ENCODE results near the gene KDM2A.
"Not testable (repeated sequence)": the region's sequence is repeated elsewhere in the genome, so short reads cannot be mapped to it uniquely, and the experiment has no call there.

Gene KDM2A

GRCh38 chr11:67168911-67169310 lies 49.8 kb downstream of the KDM2A start:
- H3K4ac ChIP-seq (ENCODE audit: low read depth, low read length); H3K27ac ChIP-seq (ENCODE audit: low read depth, low read length); H3K23ac ChIP-seq (ENCODE audit: low read length); H3K9ac ChIP-seq (ENCODE audit: low read length); H4K5ac ChIP-seq (ENCODE audit: low read length); H3K4me1 ChIP-seq (ENCODE audit: control insufficient read depth, low read depth, low read length); H4K8ac ChIP-seq (ENCODE audit: low read depth, low read length); H3K18ac ChIP-seq (ENCODE audit: low read length); H2BK5ac ChIP-seq (ENCODE audit: low read length); H3K36me3 ChIP-seq (ENCODE audit: control insufficient read depth, insufficient read depth, low read length); DNase-seq; H2AK5ac ChIP-seq (ENCODE audit: low read length); H3K79me1 ChIP-seq (ENCODE audit: low read length); H3K27me3 ChIP-seq (ENCODE audit: insufficient read depth, low read length, poor library complexity); H2BK15ac ChIP-seq (replicated peaks; ENCODE audit: low read depth); H2BK120ac ChIP-seq (ENCODE audit: low read depth, low read length); H3K4me3 ChIP-seq (ENCODE audit: low read length); H3K56ac ChIP-seq (ENCODE audit: low read length); H3K4me2 ChIP-seq (ENCODE audit: low read length): not testable (repeated sequence)
- no CpG with 5 or more reads among the region's 9 CpGs for WGBS (ENCODE audit: extremely low coverage, insufficient coverage, low lambda C conversion rate)
- H3K79me2 ChIP-seq (ENCODE audit: control insufficient read depth, insufficient read depth, low read length), result peaks cover 20% of the 10 kb centered on the region

GRCh38 chr11:67174311-67174710 lies 55.2 kb downstream of the KDM2A start:
- Histone ChIP-seq H3K4me2 (ENCODE audit: low read length) (no peak overlapping the region), H3K56ac (ENCODE audit: low read length) (no peak overlapping the region), H3K4me1 (ENCODE audit: control insufficient read depth, low read depth, low read length) (no peaks in the 10 kb centered on the region), H3K9ac (ENCODE audit: low read length) (no peak overlapping the region), H3K4ac (ENCODE audit: low read depth, low read length) (no peak overlapping the region), H3K27ac (ENCODE audit: low read depth, low read length) (no peak overlapping the region), H3K18ac (ENCODE audit: low read length) (no peak overlapping the region), H3K4me3 (ENCODE audit: low read length) (no peak overlapping the region), H2AK5ac (ENCODE audit: low read length) (no peak overlapping the region), H3K23ac (ENCODE audit: low read length) (no peak overlapping the region), H2BK15ac (replicated peaks; ENCODE audit: low read depth) (no peak overlapping the region), H4K5ac (ENCODE audit: low read length) (no peak overlapping the region), H3K79me2 (ENCODE audit: control insufficient read depth, insufficient read depth, low read length) (peaks cover 14% of the 10 kb centered on the region), H2BK120ac (ENCODE audit: low read depth, low read length) (no peak overlapping the region), H2BK5ac (ENCODE audit: low read length) (no peak overlapping the region), H3K79me1 (ENCODE audit: low read length) (peaks cover 9% of the 10 kb centered on the region), H3K27me3 (ENCODE audit: insufficient read depth, low read length, poor library complexity) (no peaks in the 10 kb centered on the region), H3K36me3 (ENCODE audit: control insufficient read depth, insufficient read depth, low read length) (no peaks in the 10 kb centered on the region), H4K8ac (ENCODE audit: low read depth, low read length) (no peak overlapping the region)
- DNase-seq, result no peak
- no CpG with 5 or more reads among the region's 1 CpG for WGBS (ENCODE audit: extremely low coverage, insufficient coverage, low lambda C conversion rate)

- no peak overlapping the region for H3K27ac ChIP-seq (ENCODE audit: low read depth, low read length)
- no peak overlapping the region for H3K23ac ChIP-seq (ENCODE audit: low read length)
- no CpG with 5 or more reads among the region's 9 CpGs for WGBS (ENCODE audit: extremely low coverage, insufficient coverage, low lambda C conversion rate)
- H3K79me1 ChIP-seq (ENCODE audit: low read length), result peaks cover 4% of the 10 kb centered on the region
- no peaks in the 10 kb centered on the region for H3K4me1 ChIP-seq (ENCODE audit: control insufficient read depth, low read depth, low read length)
- no peak overlapping the region for H3K4me2 ChIP-seq (ENCODE audit: low read length)
- no peaks in the 10 kb centered on the region for H3K27me3 ChIP-seq (ENCODE audit: insufficient read depth, low read length, poor library complexity)
- no peak overlapping the region for H3K56ac ChIP-seq (ENCODE audit: low read length)
- H2BK5ac ChIP-seq (ENCODE audit: low read length), result no peak overlapping the region
- no peak for DNase-seq
- no peak overlapping the region for H4K5ac ChIP-seq (ENCODE audit: low read length)
- no peaks in the 10 kb centered on the region for H3K36me3 ChIP-seq (ENCODE audit: control insufficient read depth, insufficient read depth, low read length)
- H3K4me3 ChIP-seq (ENCODE audit: low read length), result no peak overlapping the region
- H3K4ac ChIP-seq (ENCODE audit: low read depth, low read length), result no peak overlapping the region
- H2BK15ac ChIP-seq (replicated peaks; ENCODE audit: low read depth), result no peak overlapping the region
- H3K18ac ChIP-seq (ENCODE audit: low read length), result no peak overlapping the region
- H2AK5ac ChIP-seq (ENCODE audit: low read length), result no peak overlapping the region
- H2BK120ac ChIP-seq (ENCODE audit: low read depth, low read length), result no peak overlapping the region
- no peak overlapping the region for H3K9ac ChIP-seq (ENCODE audit: low read length)
- peaks cover 5% of the 10 kb centered on the region for H3K79me2 ChIP-seq (ENCODE audit: control insufficient read depth, insufficient read depth, low read length)
- H4K8ac ChIP-seq (ENCODE audit: low read depth, low read length), result no peak overlapping the region
Measured at GRCh38 chr11:67177399-67178281, 58.6 kb downstream of the KDM2A start.

- no peak overlapping the region for H3K4ac ChIP-seq (ENCODE audit: low read depth, low read length)
- no peaks in the 10 kb centered on the region for H3K36me3 ChIP-seq (ENCODE audit: control insufficient read depth, insufficient read depth, low read length)
- no peak overlapping the region for H3K9ac ChIP-seq (ENCODE audit: low read length)
- H2BK15ac ChIP-seq (replicated peaks; ENCODE audit: low read depth), result no peak overlapping the region
- no peak for DNase-seq
- no peak overlapping the region for H2BK120ac ChIP-seq (ENCODE audit: low read depth, low read length)
- no peak overlapping the region for H3K4me3 ChIP-seq (ENCODE audit: low read length)
- no peaks in the 10 kb centered on the region for H3K4me1 ChIP-seq (ENCODE audit: control insufficient read depth, low read depth, low read length)
- H3K4me2 ChIP-seq (ENCODE audit: low read length), result no peak overlapping the region
- peaks cover 5% of the 10 kb centered on the region for H3K79me2 ChIP-seq (ENCODE audit: control insufficient read depth, insufficient read depth, low read length)
- no peak overlapping the region for H3K56ac ChIP-seq (ENCODE audit: low read length)
- WGBS (ENCODE audit: extremely low coverage, insufficient coverage, low lambda C conversion rate), result no CpG with 5 or more reads among the region's 1 CpG
- H3K27ac ChIP-seq (ENCODE audit: low read depth, low read length), result no peak overlapping the region
- no peak overlapping the region for H4K5ac ChIP-seq (ENCODE audit: low read length)
- no peak overlapping the region for H3K23ac ChIP-seq (ENCODE audit: low read length)
- no peak overlapping the region for H2AK5ac ChIP-seq (ENCODE audit: low read length)
- peaks cover 4% of the 10 kb centered on the region for H3K79me1 ChIP-seq (ENCODE audit: low read length)
- H3K27me3 ChIP-seq (ENCODE audit: insufficient read depth, low read length, poor library complexity), result no peaks in the 10 kb centered on the region
- no peak overlapping the region for H3K18ac ChIP-seq (ENCODE audit: low read length)
- H2BK5ac ChIP-seq (ENCODE audit: low read length), result no peak overlapping the region
- no peak overlapping the region for H4K8ac ChIP-seq (ENCODE audit: low read depth, low read length)
Measured at GRCh38 chr11:67178421-67178820, 59.4 kb downstream of the KDM2A start.

GRCh38 chr11:67178878-67179277 lies 59.8 kb downstream of the KDM2A start:
- Histone ChIP-seq H3K18ac (ENCODE audit: low read length) (no peak overlapping the region), H3K4ac (ENCODE audit: low read depth, low read length) (no peak overlapping the region), H2BK15ac (replicated peaks; ENCODE audit: low read depth) (no peak overlapping the region), H3K4me2 (ENCODE audit: low read length) (no peak overlapping the region), H3K4me1 (ENCODE audit: control insufficient read depth, low read depth, low read length) (no peaks in the 10 kb centered on the region), H2AK5ac (ENCODE audit: low read length) (no peak overlapping the region), H3K23ac (ENCODE audit: low read length) (no peak overlapping the region), H3K56ac (ENCODE audit: low read length) (no peak overlapping the region), H3K4me3 (ENCODE audit: low read length) (no peak overlapping the region), H3K27ac (ENCODE audit: low read depth, low read length) (no peak overlapping the region), H3K36me3 (ENCODE audit: control insufficient read depth, insufficient read depth, low read length) (no peaks in the 10 kb centered on the region), H2BK120ac (ENCODE audit: low read depth, low read length) (no peak overlapping the region), H2BK5ac (ENCODE audit: low read length) (no peak overlapping the region), H4K8ac (ENCODE audit: low read depth, low read length) (no peak overlapping the region), H3K9ac (ENCODE audit: low read length) (no peak overlapping the region), H4K5ac (ENCODE audit: low read length) (no peak overlapping the region), H3K79me1 (ENCODE audit: low read length) (peaks cover 4% of the 10 kb centered on the region), H3K79me2 (ENCODE audit: control insufficient read depth, insufficient read depth, low read length) (peaks cover 5% of the 10 kb centered on the region), H3K27me3 (ENCODE audit: insufficient read depth, low read length, poor library complexity) (no peaks in the 10 kb centered on the region)
- DNase-seq, result no peak
- WGBS (ENCODE audit: extremely low coverage, insufficient coverage, low lambda C conversion rate), result no CpG with 5 or more reads among the region's 4 CpGs

Data from mesendoderm (in vitro differentiated cells).